GM12872 (cell line): ENCODE measurements around the gene SLC43A3.

Experiments
- CTCF ChIP-seq: IDR thresholded peaks from 3 replicates; pipeline ENCODE4 v1.5.1; 2011; ENCODE audit warnings: low read depth, mild to moderate bottlenecking, low read length, moderate library complexity; ENCODE audit not compliant: insufficient read depth

SLC43A3 gene

GRCh38 chr11:57429946-57430345 lies 3.0 kb upstream of the SLC43A3 start:
- no peak for TF ChIP-seq CTCF

GRCh38 chr11:57428643-57429042 lies 1.7 kb upstream of the SLC43A3 start:
- no peak for TF ChIP-seq CTCF

- TF ChIP-seq CTCF: no peak
These were observed 784 bp upstream of the SLC43A3 start for GRCh38 chr11:57427727-57428082.

- TF ChIP-seq CTCF: no peak
These were observed 437 bp downstream of the SLC43A3 start for GRCh38 chr11:57426439-57426928.

DNA sequence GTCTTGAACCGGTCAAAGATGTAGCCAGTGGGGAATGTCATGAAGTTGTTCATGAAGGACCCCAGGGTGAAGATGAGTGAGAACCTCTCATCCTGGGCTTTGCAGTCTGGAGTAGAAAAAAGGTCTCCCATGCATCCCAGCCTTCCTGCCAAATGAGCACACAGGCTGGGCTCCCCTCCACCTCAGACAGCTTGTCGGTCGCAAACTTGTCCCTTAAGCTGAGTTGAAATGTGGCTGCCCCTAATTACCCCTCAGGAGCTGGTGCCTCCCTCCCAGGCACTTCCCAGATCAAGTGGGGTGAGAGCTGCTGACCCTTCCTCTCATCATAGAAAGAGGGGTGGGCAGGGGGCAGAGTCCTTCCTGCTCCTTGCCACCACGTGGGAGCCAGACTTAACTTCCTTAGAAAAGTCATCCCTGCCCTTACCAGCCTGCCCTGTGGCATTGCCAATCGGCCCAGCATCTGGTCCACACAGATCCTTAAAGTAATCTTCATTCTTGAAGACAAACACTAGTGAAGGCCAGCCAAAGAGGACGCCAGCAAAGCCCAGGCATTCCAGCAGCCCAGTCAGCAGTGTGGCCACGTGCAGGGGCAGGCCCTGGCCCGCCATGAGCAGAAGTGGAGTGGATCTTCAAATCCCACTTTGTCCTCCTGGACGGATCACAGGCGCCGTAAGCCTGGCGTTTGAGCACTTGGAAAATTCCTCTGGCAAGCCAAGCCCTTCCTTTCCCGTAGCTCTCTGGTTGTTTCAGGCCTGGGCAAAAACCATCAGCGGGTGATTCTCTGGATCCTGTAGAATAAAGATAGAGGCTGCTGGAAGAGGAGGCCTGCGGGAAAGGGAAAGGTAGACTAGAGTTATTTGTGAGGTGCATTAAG lies 1.1 kb downstream of the SLC43A3 start:
- TF ChIP-seq CTCF: no peak

DNA sequence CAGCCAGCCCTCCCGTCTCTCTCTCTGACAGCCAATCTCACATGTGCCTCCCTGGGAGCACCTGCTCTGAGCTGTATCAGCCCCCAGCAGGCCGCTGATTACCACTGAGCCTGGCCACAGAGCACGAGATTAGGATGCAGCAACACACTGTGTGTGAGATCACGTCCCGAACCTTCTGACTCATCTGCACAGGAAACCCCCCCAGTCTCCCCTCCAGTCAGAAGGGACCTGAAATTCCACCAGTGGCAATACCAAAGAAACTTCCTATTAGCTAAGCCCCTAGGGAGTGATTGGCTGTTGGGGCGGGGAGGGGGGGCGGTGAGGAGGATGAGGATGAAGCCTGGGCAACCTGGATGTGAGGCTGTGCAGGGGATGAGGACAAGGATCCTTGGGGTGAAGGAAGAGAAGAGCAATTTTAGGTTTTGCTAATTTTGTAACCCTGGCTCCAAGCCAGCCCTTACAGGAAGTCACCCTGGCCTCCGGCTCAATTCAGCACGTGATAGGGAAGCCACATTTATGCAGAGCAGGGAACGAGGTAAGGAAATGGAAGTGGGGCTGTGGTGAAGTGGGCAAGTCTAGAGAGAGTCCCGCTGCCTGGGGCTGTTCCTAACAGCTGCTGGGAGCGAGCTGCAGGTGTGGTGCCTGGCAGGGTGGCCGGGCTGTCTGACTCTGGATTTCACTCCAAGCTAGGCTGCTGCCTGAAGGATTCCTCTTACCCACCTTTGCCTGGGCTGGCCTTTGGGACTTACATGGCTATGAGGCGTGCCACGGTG lies 1.9 kb downstream of the SLC43A3 start:
- TF ChIP-seq CTCF: no peak

GRCh38 chr11:57424137-57424791 lies 2.7 kb downstream of the SLC43A3 start:
- no peak for TF ChIP-seq CTCF
